K562 (cell line): ENCODE data around the gene OTOP3. TPM values are rescaled to one million over a fixed set of nuclear protein-coding genes. Genes with fewer than 3 reads are reported as not detected.

ENCODE experiments used
- BACH1 ChIP-seq: fragments of 200-800 bp; sonication (Bioruptor generic); IDR thresholded peaks from 2 replicates; pipeline ENCODE4 v1.6.1; 2016; ENCODE audit warnings: missing genetic modification characterization, missing compliant biosample characterization
- CXXC5 ChIP-seq: fragments of 250-450 bp; sonication (Bioruptor Pico); IDR thresholded peaks from 2 replicates; pipeline ENCODE4 v1.8.0; 2022; ENCODE audit warnings: inconsistent platforms, mild to moderate bottlenecking, moderate library complexity
- EP300 ChIP-seq: IDR thresholded peaks from 2 replicates; pipeline ENCODE4 v1.6.1; 2012; ENCODE audit warnings: low read length, improper control_type of control experiment
- HSF4 ChIP-seq: fragments of 250-450 bp; sonication (Bioruptor Pico); IDR thresholded peaks from 2 replicates; pipeline ENCODE4 v2.1.2; 2022; ENCODE audit warnings: mild to moderate bottlenecking, moderate library complexity, borderline replicate concordance
- MCM5 ChIP-seq: fragments of 450-650 bp; IDR thresholded peaks from 2 replicates; pipeline ENCODE4 v1.6.1; 2016; ENCODE audit warnings: low read depth
- NFRKB ChIP-seq: fragments of 450-650 bp; IDR thresholded peaks from 2 replicates; pipeline ENCODE4 v1.6.1; 2016; ENCODE audit warnings: low read depth
- NONO ChIP-seq, 2 experiments: fragments of 200-400 bp in 1 of 2; fragments of 450-650 bp in 1 of 2; formaldehyde crosslinking in 1 of 2; IDR thresholded peaks; 2 replicates each; pipeline ENCODE4 v1.6.1; 2017; ENCODE audit warnings: low read depth in 2 of 2, mild to moderate bottlenecking in 2 of 2, moderate library complexity in 2 of 2, low read length in 1 of 2
- POLR2AphosphoS5 ChIP-seq: IDR thresholded peaks from 2 replicates; pipeline ENCODE4 v1.6.1; 2011; ENCODE audit warnings: mild to moderate bottlenecking, low read depth, low read length, moderate library complexity; ENCODE audit not compliant: control insufficient read depth, insufficient read depth
- SIN3B ChIP-seq: fragments of 450-650 bp; IDR thresholded peaks from 2 replicates; pipeline ENCODE4 v1.6.1; 2017; ENCODE audit warnings: low read depth, mild to moderate bottlenecking, moderate library complexity
- SP1 ChIP-seq: sonication (generic); formaldehyde crosslinking; IDR thresholded peaks from 2 replicates; pipeline ENCODE4 v1.8.1; 2022; ENCODE audit warnings: mild to moderate bottlenecking, missing genetic modification reagents
- TOE1 ChIP-seq, 2 experiments: fragments of 450-650 bp in 1 of 2; sonication (generic) in 1 of 2; formaldehyde crosslinking in 1 of 2; IDR thresholded peaks; 2 replicates each; pipeline versions ENCODE4 v1.7.1 to v1.8.0; 2016 to 2022; ENCODE audit warnings: borderline replicate concordance in 2 of 2, mild to moderate bottlenecking in 2 of 2, antibody characterized with exemption in 1 of 2, inconsistent platforms in 1 of 2, low read depth in 1 of 2, missing genetic modification reagents in 1 of 2, moderate library complexity in 1 of 2
- polyA plus RNA-seq, 8 experiments: library from polyadenylated mRNA; depleted of rRNA in 4 of 8; stranded (reverse) in 5 of 8; unstranded in 3 of 8; fragments of >200 nt; fragmentation: Nextera tagmentation in 2 of 8; fragmentation: Illumina TruSeq in 1 of 8; extraction: Ambion mirVana in 2 of 8; extraction: Trizol in 1 of 8; gene quantifications; 2 replicates each; pipeline versions ENCODE4 v1.2.1 to v1.2.3, GENCODE V29; 2011 to 2014; ENCODE audit warnings: inconsistent platforms in 1 of 8, missing spikeins in 1 of 8
- total RNA-seq, 7 experiments: library from RNA; depleted of rRNA in 6 of 7; stranded (reverse); fragments of >200 nt in 6 of 7; fragmentation: Illumina TruSeq in 2 of 7; extraction: Trizol in 2 of 7; gene quantifications; 2 replicates each; pipeline versions ENCODE4 v1.2.1 to v1.2.3, GENCODE V29; 2011 to 2021; ENCODE audit warnings: low replicate concordance in 1 of 7
- TF ChIP-seq, protein P1 (sequence below): fragments of 200-800 bp; sonication (Bioruptor generic); IDR thresholded peaks from 2 replicates; pipeline ENCODE4 v1.6.1; 2016; ENCODE audit warnings: missing genetic modification characterization, missing compliant biosample characterization
- TF ChIP-seq, protein P2 (sequence below): fragments of 450-650 bp; formaldehyde crosslinking; IDR thresholded peaks from 2 replicates; pipeline ENCODE4 v1.4.0; 2022; ENCODE audit warnings: mild to moderate bottlenecking, moderate library complexity
- TF ChIP-seq, protein P3 (sequence below): fragments of 250-450 bp; sonication (Bioruptor Pico); IDR thresholded peaks from 2 replicates; pipeline ENCODE4 v1.4.0; 2020

Gene OTOP3
- total and polyA plus RNA-seq, 9 of the 15 experiments (the other 6 are each of a cell fraction or from before 2014, with no cell fraction given) = not detected

DNA sequence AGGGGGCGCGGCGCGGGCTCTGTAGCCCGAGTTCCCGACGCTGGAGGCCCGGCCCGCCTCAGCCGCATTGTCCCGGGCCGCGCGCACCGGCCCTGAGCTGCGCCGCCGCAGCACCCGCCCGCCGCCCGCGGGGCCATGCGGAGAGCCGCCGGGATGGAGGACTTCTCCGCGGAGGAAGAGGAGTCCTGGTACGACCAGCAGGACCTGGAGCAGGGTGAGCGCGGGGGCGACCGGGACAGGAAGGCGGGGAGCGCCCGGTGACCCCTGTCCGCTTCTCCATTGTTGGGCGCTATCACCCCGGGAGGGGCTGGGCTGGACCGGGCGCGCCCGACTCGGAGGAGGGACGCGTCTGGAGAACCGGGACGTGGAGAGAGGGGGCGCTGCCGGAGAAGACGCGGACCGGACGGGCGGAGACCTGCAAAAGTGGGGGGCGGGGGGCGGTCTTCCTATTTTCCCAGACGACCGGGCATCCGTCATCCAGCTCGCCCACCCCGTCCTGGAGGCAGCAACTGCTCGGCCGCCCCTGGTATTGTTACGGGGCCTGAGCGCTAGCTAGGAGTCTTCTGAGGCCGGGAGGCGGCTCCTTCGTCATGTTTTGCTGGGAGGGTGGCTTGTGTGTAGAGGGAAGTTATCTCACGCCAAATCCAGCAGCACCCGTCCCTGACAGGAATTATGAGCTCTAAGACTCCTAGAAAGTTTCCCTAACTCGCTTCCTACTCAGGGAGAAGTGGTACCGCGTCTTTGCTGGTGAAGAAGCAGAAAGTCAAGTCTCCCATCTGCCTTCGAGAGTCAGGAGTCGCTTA is 52.4 kb downstream of the OTOP3 start (continued):
- TF ChIP-seq, protein P1, sequence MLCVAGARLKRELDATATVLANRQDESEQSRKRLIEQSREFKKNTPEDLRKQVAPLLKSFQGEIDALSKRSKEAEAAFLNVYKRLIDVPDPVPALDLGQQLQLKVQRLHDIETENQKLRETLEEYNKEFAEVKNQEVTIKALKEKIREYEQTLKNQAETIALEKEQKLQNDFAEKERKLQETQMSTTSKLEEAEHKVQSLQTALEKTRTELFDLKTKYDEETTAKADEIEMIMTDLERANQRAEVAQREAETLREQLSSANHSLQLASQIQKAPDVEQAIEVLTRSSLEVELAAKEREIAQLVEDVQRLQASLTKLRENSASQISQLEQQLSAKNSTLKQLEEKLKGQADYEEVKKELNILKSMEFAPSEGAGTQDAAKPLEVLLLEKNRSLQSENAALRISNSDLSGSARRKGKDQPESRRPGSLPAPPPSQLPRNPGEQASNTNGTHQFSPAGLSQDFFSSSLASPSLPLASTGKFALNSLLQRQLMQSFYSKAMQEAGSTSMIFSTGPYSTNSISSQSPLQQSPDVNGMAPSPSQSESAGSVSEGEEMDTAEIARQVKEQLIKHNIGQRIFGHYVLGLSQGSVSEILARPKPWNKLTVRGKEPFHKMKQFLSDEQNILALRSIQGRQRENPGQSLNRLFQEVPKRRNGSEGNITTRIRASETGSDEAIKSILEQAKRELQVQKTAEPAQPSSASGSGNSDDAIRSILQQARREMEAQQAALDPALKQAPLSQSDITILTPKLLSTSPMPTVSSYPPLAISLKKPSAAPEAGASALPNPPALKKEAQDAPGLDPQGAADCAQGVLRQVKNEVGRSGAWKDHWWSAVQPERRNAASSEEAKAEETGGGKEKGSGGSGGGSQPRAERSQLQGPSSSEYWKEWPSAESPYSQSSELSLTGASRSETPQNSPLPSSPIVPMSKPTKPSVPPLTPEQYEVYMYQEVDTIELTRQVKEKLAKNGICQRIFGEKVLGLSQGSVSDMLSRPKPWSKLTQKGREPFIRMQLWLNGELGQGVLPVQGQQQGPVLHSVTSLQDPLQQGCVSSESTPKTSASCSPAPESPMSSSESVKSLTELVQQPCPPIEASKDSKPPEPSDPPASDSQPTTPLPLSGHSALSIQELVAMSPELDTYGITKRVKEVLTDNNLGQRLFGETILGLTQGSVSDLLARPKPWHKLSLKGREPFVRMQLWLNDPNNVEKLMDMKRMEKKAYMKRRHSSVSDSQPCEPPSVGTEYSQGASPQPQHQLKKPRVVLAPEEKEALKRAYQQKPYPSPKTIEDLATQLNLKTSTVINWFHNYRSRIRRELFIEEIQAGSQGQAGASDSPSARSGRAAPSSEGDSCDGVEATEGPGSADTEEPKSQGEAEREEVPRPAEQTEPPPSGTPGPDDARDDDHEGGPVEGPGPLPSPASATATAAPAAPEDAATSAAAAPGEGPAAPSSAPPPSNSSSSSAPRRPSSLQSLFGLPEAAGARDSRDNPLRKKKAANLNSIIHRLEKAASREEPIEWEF (CRISPR knock-in tag) = no peak
- TF ChIP-seq, protein P2, sequence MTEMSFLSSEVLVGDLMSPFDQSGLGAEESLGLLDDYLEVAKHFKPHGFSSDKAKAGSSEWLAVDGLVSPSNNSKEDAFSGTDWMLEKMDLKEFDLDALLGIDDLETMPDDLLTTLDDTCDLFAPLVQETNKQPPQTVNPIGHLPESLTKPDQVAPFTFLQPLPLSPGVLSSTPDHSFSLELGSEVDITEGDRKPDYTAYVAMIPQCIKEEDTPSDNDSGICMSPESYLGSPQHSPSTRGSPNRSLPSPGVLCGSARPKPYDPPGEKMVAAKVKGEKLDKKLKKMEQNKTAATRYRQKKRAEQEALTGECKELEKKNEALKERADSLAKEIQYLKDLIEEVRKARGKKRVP (CRISPR knock-in tag) = no peak
- no peak; a peak in 2 of 4 replicates for TF ChIP-seq NONO (IDR thresholded peaks at IDR 0.05; ENCODE audit: low read depth in 2 of 2, low read length in 1 of 2)
- TF ChIP-seq SP1 = peak; percentile 41
- no peak for TF ChIP-seq MCM5
- TF ChIP-seq SIN3B = peak; percentile 1; the same call in 1 of the 2 replicates
- TF ChIP-seq EP300 = no peak
- 0 out of 2 replicates have a peak, but pooled peaks have one; percentile 45 for TF ChIP-seq TOE1 (IDR thresholded peaks at IDR 0.05; ENCODE audit: borderline replicate concordance)
- no peak for TF ChIP-seq TOE1 (CRISPR knock-in tag; IDR thresholded peaks at IDR 0.05; ENCODE audit: borderline replicate concordance, low read depth)
- TF ChIP-seq NFRKB = no peak
- peak; percentile 59 for TF ChIP-seq CXXC5 (CRISPR knock-in tag)
- TF ChIP-seq BACH1 = no peak
- TF ChIP-seq, protein P3, sequence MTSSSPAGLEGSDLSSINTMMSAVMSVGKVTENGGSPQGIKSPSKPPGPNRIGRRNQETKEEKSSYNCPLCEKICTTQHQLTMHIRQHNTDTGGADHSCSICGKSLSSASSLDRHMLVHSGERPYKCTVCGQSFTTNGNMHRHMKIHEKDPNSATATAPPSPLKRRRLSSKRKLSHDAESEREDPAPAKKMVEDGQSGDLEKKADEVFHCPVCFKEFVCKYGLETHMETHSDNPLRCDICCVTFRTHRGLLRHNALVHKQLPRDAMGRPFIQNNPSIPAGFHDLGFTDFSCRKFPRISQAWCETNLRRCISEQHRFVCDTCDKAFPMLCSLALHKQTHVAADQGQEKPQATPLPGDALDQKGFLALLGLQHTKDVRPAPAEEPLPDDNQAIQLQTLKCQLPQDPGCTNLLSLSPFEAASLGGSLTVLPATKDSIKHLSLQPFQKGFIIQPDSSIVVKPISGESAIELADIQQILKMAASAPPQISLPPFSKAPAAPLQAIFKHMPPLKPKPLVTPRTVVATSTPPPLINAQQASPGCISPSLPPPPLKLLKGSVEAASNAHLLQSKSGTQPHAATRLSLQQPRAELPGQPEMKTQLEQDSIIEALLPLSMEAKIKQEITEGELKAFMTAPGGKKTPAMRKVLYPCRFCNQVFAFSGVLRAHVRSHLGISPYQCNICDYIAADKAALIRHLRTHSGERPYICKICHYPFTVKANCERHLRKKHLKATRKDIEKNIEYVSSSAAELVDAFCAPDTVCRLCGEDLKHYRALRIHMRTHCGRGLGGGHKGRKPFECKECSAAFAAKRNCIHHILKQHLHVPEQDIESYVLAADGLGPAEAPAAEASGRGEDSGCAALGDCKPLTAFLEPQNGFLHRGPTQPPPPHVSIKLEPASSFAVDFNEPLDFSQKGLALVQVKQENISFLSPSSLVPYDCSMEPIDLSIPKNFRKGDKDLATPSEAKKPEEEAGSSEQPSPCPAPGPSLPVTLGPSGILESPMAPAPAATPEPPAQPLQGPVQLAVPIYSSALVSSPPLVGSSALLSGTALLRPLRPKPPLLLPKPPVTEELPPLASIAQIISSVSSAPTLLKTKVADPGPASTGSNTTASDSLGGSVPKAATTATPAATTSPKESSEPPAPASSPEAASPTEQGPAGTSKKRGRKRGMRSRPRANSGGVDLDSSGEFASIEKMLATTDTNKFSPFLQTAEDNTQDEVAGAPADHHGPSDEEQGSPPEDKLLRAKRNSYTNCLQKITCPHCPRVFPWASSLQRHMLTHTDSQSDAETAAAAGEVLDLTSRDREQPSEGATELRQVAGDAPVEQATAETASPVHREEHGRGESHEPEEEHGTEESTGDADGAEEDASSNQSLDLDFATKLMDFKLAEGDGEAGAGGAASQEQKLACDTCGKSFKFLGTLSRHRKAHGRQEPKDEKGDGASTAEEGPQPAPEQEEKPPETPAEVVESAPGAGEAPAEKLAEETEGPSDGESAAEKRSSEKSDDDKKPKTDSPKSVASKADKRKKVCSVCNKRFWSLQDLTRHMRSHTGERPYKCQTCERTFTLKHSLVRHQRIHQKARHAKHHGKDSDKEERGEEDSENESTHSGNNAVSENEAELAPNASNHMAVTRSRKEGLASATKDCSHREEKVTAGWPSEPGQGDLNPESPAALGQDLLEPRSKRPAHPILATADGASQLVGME = no peak
- TF ChIP-seq POLR2AphosphoS5 = no peak
- TF ChIP-seq HSF4 (CRISPR knock-in tag) = no peak
